GM18499 (cell line): ENCODE measurements around the gene CDC34.

Source experiments
- ATAC-seq: cut with Tn5 transposase; IDR thresholded peaks from one replicate; pipeline ENCODE4 v1.9.1; 2021; ENCODE audit warnings: moderate number of reproducible peaks; ENCODE audit not compliant: insufficient read depth, unreplicated experiment

The CDC34 gene

GRCh38 chr19:496986-497385 is 34.6 kb upstream of the CDC34 start:
- ATAC-seq = no peak

GRCh38 chr19:497491-497868 is 34.1 kb upstream of the CDC34 start:
- no peak for ATAC-seq

GRCh38 chr19:497869-498510 is 33.6 kb upstream of the CDC34 start:
- ATAC-seq = no peak

GRCh38 chr19:498511-498891 is 33.1 kb upstream of the CDC34 start:
- ATAC-seq = no peak

- no peak for ATAC-seq
Measured at GRCh38 chr19:498977-499623, 32.5 kb upstream of the CDC34 start.

GRCh38 chr19:501646-502045 is 29.9 kb upstream of the CDC34 start:
- ATAC-seq = no peak

GRCh38 chr19:504616-505015 is 26.9 kb upstream of the CDC34 start:
- ATAC-seq = no peak

GRCh38 chr19:506404-507285 is 24.9 kb upstream of the CDC34 start:
- ATAC-seq = peak; percentile 54

GRCh38 chr19:507286-508203 is 24.0 kb upstream of the CDC34 start, which contains the start of gene TPGS1:
Gene TPGS1 (plus strand): TSS chr19:507497. CDS start chr19:507507, 10 bp downstream.
- peak; percentile 29 for ATAC-seq

- no peak for ATAC-seq
Measured at GRCh38 chr19:508204-509150, 23.1 kb upstream of the CDC34 start.

- ATAC-seq = no peak
Measured at GRCh38 chr19:510606-511100, 20.9 kb upstream of the CDC34 start.

- no peak for ATAC-seq
Measured at GRCh38 chr19:511101-511851, 20.3 kb upstream of the CDC34 start.

- ATAC-seq = no peak
Measured at GRCh38 chr19:512547-513365, 18.8 kb upstream of the CDC34 start.

GRCh38 chr19:513368-514165 is 18.0 kb upstream of the CDC34 start:
- no peak for ATAC-seq

- no peak for ATAC-seq
Measured at GRCh38 chr19:514166-514663, 17.3 kb upstream of the CDC34 start.
